SU-DHL-6 (cell line): Measurements from ENCODE around the gene NDUFB7.

ENCODE experiments used
- H2AFZ ChIP-seq: fragments of 200-600 bp; sonication (generic); 2 replicates; pipeline ENCODE4 v1.6.1; 2014; ENCODE audit warnings: low read depth, mild to moderate bottlenecking, moderate library complexity, mixed read lengths, antibody characterized with exemption, low read length; ENCODE audit not compliant: severe bottlenecking
- H3F3A ChIP-seq: fragments of 200-600 bp; shearing (Covaris generic); 2 replicates; pipeline ENCODE4 v1.6.0; 2016; ENCODE audit warnings: antibody characterized with exemption, mild to moderate bottlenecking; ENCODE audit not compliant: insufficient read depth
- H3K27ac ChIP-seq: fragments of 200-600 bp; sonication (generic); 2 replicates; pipeline ENCODE4 v1.5.1; 2016; ENCODE audit warnings: low read depth, mild to moderate bottlenecking, low read length, moderate library complexity, mixed read lengths
- H3K27me3 ChIP-seq: fragments of 200-600 bp; sonication (generic), shearing (Covaris generic); 2 replicates; pipeline ENCODE4 v1.6.0; 2014; ENCODE audit warnings: mild to moderate bottlenecking, low read length
- H3K36me3 ChIP-seq: fragments of 200-600 bp; sonication (generic); 2 replicates; pipeline ENCODE4 v1.6.1; 2014; ENCODE audit warnings: mild to moderate bottlenecking, low read length, mixed read lengths
- H3K4me2 ChIP-seq: fragments of 300-600, 200-600 bp; shearing (Covaris generic), sonication (generic); 2 replicates; pipeline ENCODE4 v1.6.0; 2014; ENCODE audit warnings: low read length, low read depth, mild to moderate bottlenecking; ENCODE audit not compliant: poor library complexity, severe bottlenecking
- H3K4me3 ChIP-seq: fragments of 200-600 bp; sonication (generic); 2 replicates; pipeline ENCODE4 v1.5.1; 2014; ENCODE audit warnings: antibody characterized with exemption, low read length, mild to moderate bottlenecking, mixed read lengths; ENCODE audit not compliant: insufficient read depth, poor library complexity, severe bottlenecking
- H3K79me2 ChIP-seq: fragments of 200-600 bp; sonication (generic); 2 replicates; pipeline ENCODE4 v1.6.1; 2014; ENCODE audit warnings: mild to moderate bottlenecking, low read length, moderate library complexity; ENCODE audit not compliant: insufficient read depth
- H3K9ac ChIP-seq: fragments of 200-600 bp; sonication (generic); 2 replicates; pipeline ENCODE4 v1.7.0; 2014; ENCODE audit warnings: mild to moderate bottlenecking, low read length
- H3K9me2 ChIP-seq: fragments of 200-600 bp; sonication (generic); replicated peaks from 2 replicates; pipeline ENCODE4 v1.6.1; 2014; ENCODE audit warnings: low read length; ENCODE audit not compliant: insufficient read depth
- H3K9me3 ChIP-seq: fragments of 200-600 bp; sonication (generic); 2 replicates; pipeline ENCODE4 v1.6.1; 2014; ENCODE audit warnings: low read length, mixed read lengths; ENCODE audit not compliant: insufficient read depth
- H4K20me1 ChIP-seq: fragments of 200-600 bp; sonication (generic); 2 replicates; pipeline ENCODE4 v1.6.1; 2014; ENCODE audit warnings: low read depth, mild to moderate bottlenecking, antibody characterized with exemption, low read length, moderate library complexity, mixed read lengths
- CTCF ChIP-seq: fragments of 200-600 bp; sonication (generic); IDR thresholded peaks from one replicate; pipeline ENCODE4 v1.5.1; 2017; ENCODE audit warnings: antibody characterized with exemption, mild to moderate bottlenecking, low read length, moderate library complexity; ENCODE audit not compliant: insufficient read depth, poor library complexity, severe bottlenecking
- EZH2phosphoT487 ChIP-seq: fragments of 200-600 bp; sonication (generic), shearing (Covaris generic); conservative IDR thresholded peaks from 2 replicates; pipeline ENCODE4 v1.6.1; 2018; ENCODE audit warnings: mild to moderate bottlenecking, antibody characterized with exemption, low read length, moderate library complexity, mixed read lengths

The NDUFB7 gene

GRCh38 chr19:14561847-14562351 lies 10.0 kb downstream of the NDUFB7 start:
- H3K4me2 ChIP-seq = no peak overlapping the region
- no peaks in the 10 kb centered on the region for H3K9me3 ChIP-seq
- no peak overlapping the region for H3K9ac ChIP-seq
- no peak overlapping the region for H3K27ac ChIP-seq
- TF ChIP-seq EZH2phosphoT487 (no peak), CTCF (no peak)
- no peaks in the 10 kb centered on the region for H3K27me3 ChIP-seq
- H2AFZ ChIP-seq = no peak overlapping the region
- no peak overlapping the region for H3K4me3 ChIP-seq
- no peaks in the 10 kb centered on the region for H4K20me1 ChIP-seq
- no peaks in the 10 kb centered on the region for H3K36me3 ChIP-seq
- H3K9me2 ChIP-seq = no peaks in the 10 kb centered on the region
- H3K79me2 ChIP-seq = peaks cover 36% of the 10 kb centered on the region
- H3F3A ChIP-seq = no peaks in the 10 kb centered on the region

- no peaks in the 10 kb centered on the region for H4K20me1 ChIP-seq
- H3K9ac ChIP-seq = no peak overlapping the region
- H3K36me3 ChIP-seq = no peaks in the 10 kb centered on the region
- H3F3A ChIP-seq = no peaks in the 10 kb centered on the region
- no peak for TF ChIP-seq EZH2phosphoT487
- no peak for TF ChIP-seq CTCF
- no peaks in the 10 kb centered on the region for H3K9me3 ChIP-seq
- H3K79me2 ChIP-seq = peaks cover 39% of the 10 kb centered on the region
- no peak overlapping the region for H3K4me2 ChIP-seq
- H3K27me3 ChIP-seq = no peaks in the 10 kb centered on the region
- H3K9me2 ChIP-seq = no peaks in the 10 kb centered on the region
- no peak overlapping the region for H2AFZ ChIP-seq
- no peak overlapping the region for H3K4me3 ChIP-seq
- no peak overlapping the region for H3K27ac ChIP-seq
These were observed 10.6 kb downstream of the NDUFB7 start for GRCh38 chr19:14561249-14561648.

GRCh38 chr19:14560776-14561108 lies 11.1 kb downstream of the NDUFB7 start:
- TF ChIP-seq CTCF (no peak), EZH2phosphoT487 (no peak)
- Histone ChIP-seq H3K9me3 (no peaks in the 10 kb centered on the region), H4K20me1 (no peaks in the 10 kb centered on the region), H3K27me3 (no peaks in the 10 kb centered on the region), H2AFZ (no peak overlapping the region), H3K9me2 (no peaks in the 10 kb centered on the region), H3K27ac (no peak overlapping the region), H3F3A (no peaks in the 10 kb centered on the region), H3K36me3 (no peaks in the 10 kb centered on the region), H3K4me3 (no peak overlapping the region), H3K79me2 (peaks cover 44% of the 10 kb centered on the region), H3K9ac (no peak overlapping the region), H3K4me2 (no peak overlapping the region)
